ENCODE measurements around the gene SST.
A peak's percentile ranks its signal among the peaks of the same experiment; 100 is the strongest.

GRCh38 chr3:187714404-187714979 is 44.3 kb upstream of the SST start:
- TF ChIP-seq CTCF (IDR thresholded peaks at IDR 0.05; ENCODE audit: low read depth, low read length, missing input control) (peak; percentile 97), YY1 (IDR thresholded peaks at IDR 0.05) (no peak), HNF4A (conservative IDR thresholded peaks at IDR 0.05) (no peak), TAF1 (conservative IDR thresholded peaks at IDR 0.05) (no peak), JUND (IDR thresholded peaks at IDR 0.05) (no peak), MAX (IDR thresholded peaks at IDR 0.05) (no peak), RAD21 (IDR thresholded peaks at IDR 0.05) (peak; percentile 100), FOXA1 (IDR thresholded peaks at IDR 0.05) (no peak), ZBTB33 (IDR thresholded peaks at IDR 0.05) (no peak), GABPA (IDR thresholded peaks at IDR 0.05 in 1 of 2, conservative IDR thresholded peaks at IDR 0.05 in 1 of 2) (no peak)

Measured in liver (tissue), 3 donors.